RWPE1 (cell line): ENCODE measurements around the gene PGLYRP4.

Source experiments
- CTCF ChIA-PET: fragments of 350-600 bp; sonication (Branson Sonifier 250); formaldehyde crosslinking; extraction: SDS; loops from one replicate; lab custom pipeline; 2021; lab: Yijun Ruan, JAX
- POLR2A ChIA-PET: fragments of 400-600 bp; formaldehyde crosslinking; extraction: SDS; loops from one replicate; lab custom pipeline; 2020; ENCODE audit warnings: antibody characterized with exemption; ENCODE audit not compliant: low non-redundant PET; lab: Yijun Ruan, JAX
- DNase-seq: peaks from one replicate; pipeline ENCODE4 v3.0.0; 2012; ENCODE audit warnings: low spot score
- H3K27ac ChIP-seq: fragments of 450-650 bp; 2 replicates; pipeline ENCODE4 v1.5.1; 2017
- TF ChIP-seq, protein P1 (sequence below): fragments of 450-650 bp; conservative IDR thresholded peaks from 2 replicates; pipeline ENCODE4 v1.5.1; 2017; ENCODE audit warnings: low read depth, mild to moderate bottlenecking

The PGLYRP4 gene

DNA sequence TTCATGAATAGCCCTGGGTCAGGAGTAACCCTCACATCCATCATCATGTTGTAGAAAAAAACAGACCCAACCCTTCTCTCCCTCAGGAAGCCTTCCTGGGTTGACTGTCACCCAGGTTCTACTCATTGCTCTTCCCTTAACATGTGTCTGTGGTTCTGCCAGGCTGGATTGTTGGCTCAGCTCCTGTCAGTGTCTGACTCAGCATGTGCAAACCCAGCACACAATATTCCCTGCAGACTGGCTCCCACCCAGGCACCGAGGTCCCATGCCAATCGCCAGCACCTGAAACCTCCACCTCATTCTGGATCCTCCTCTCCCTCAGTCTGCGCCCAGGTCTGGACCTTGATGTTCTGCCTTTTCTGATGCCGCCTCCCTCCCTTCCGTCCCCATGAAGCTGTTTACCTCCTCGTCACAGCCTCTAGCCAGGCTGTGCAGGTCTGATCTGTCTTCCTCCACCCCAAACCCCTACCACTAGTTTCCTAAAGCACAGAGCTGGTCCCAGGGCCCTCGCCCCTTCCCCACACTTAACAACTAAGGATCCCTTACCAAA, 46.6 kb upstream of the PGLYRP4 start:
- POLR2A ChIA-PET, result no interaction called here
- H3K27ac ChIP-seq, result peak overlapping the region; percentile 77

GRCh38 chr1:153394391-153394790, 45.8 kb upstream of the PGLYRP4 start:
- no peak for DNase-seq
- peak overlapping the region; percentile 77 for H3K27ac ChIP-seq
- ChIA-PET POLR2A (no interaction called here), CTCF (interaction anchor here (1.3 kb wide), 1 partner anchor 11 kb away, joined by 3 read pairs; no protein-coding TSS in a partner anchor)
- TF ChIP-seq, protein P1, sequence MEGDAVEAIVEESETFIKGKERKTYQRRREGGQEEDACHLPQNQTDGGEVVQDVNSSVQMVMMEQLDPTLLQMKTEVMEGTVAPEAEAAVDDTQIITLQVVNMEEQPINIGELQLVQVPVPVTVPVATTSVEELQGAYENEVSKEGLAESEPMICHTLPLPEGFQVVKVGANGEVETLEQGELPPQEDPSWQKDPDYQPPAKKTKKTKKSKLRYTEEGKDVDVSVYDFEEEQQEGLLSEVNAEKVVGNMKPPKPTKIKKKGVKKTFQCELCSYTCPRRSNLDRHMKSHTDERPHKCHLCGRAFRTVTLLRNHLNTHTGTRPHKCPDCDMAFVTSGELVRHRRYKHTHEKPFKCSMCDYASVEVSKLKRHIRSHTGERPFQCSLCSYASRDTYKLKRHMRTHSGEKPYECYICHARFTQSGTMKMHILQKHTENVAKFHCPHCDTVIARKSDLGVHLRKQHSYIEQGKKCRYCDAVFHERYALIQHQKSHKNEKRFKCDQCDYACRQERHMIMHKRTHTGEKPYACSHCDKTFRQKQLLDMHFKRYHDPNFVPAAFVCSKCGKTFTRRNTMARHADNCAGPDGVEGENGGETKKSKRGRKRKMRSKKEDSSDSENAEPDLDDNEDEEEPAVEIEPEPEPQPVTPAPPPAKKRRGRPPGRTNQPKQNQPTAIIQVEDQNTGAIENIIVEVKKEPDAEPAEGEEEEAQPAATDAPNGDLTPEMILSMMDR, result no peak

More for the DNA sequence above, 46.6 kb upstream of the PGLYRP4 start:
- TF ChIP-seq, protein P1, result no peak
- CTCF ChIA-PET, result interaction anchor here (0.5 to 1.3 kb wide), 4 partner anchors 10 to 40 kb away, joined by 3 to 6 read pairs (median 4); partner anchors contain the start of gene S100A9
- no peak for DNase-seq

DNA sequence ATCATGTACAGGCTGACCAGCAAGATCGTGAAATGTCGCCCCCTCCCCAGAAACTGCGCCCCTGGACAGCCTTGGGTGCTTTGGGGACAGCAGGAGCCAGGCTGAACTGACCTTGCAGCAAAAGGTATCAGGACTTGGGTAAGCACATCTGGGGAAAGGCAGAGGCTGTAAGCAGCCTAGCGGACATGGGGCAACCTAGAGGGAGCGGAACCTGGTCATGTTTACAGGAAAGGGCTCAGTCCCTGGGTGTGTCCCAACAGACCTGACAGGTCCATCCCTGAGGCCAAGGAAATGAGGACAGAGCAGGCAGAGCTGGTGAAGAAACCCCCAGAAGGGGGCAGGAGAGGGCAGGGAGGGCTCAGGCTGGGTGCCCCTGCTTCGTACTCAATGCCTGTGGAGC, 45.3 kb upstream of the PGLYRP4 start:
- no peak for DNase-seq
- TF ChIP-seq, protein P1, result no peak
- ChIA-PET CTCF (no interaction called here), POLR2A (no interaction called here)
- H3K27ac ChIP-seq, result peak overlapping the region; percentile 77

DNA sequence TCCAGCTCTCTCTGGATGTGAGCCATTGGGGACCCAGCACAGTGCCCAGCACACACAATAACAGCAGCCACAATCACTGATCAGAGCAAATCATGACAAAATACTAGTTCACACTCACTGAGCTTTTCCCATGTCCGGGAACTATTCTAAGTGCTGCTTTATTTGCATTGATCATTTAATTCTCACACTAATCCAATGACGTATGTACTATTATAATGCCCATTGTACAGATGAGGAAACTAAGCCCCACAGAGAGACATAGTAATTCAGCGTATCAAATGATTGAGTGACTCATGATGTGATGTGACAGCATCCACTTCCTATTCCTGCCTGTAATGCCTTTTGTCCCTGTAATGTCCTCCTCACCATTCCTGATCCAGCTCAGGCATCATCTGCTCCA, 44.2 kb upstream of the PGLYRP4 start:
- H3K27ac ChIP-seq, result no peak overlapping the region
- ChIA-PET CTCF (no interaction called here), POLR2A (no interaction called here)
- no peak for DNase-seq
- TF ChIP-seq, protein P1, result no peak

- TF ChIP-seq, protein P1, result no peak
- no peak overlapping the region for H3K27ac ChIP-seq
- no peak for DNase-seq
- CTCF ChIA-PET, result no interaction called here
- POLR2A ChIA-PET, result no interaction called here
Observed at GRCh38 chr1:153392258-153392657, 43.6 kb upstream of the PGLYRP4 start.

GRCh38 chr1:153390938-153391710, 42.5 kb upstream of the PGLYRP4 start, which contains the start of gene S100A8:
Gene S100A8 (minus strand): TSS chr1:153391073. CDS start chr1:153390535, 538 bp downstream.
- ChIA-PET POLR2A (no interaction called here), CTCF (interaction anchor here (0.6 to 1.4 kb wide), 6 partner anchors 13 to 146 kb away, joined by 3 to 8 read pairs (median 4); partner anchors contain the start of gene S100A9)
- peak; percentile 82 for DNase-seq

More at GRCh38 chr1:153390938-153391710, 42.5 kb upstream of the PGLYRP4 start, which contains the start of gene S100A8:
- peak within 1 kb of the TSS; percentile 82 for H3K27ac ChIP-seq
- TF ChIP-seq, protein P1, result no peak
